ENCODE data around the gene SRGAP3.

Gene SRGAP3

GRCh38 chr3:9035961-9036360 lies 213.5 kb downstream of the SRGAP3 start:
- Histone ChIP-seq H3K9me3 (ENCODE audit: control insufficient read depth in 1 of 2, low read length in 2 of 2) (no peaks in the 10 kb centered on the region), H3K27me3 (ENCODE audit: low read depth, low read length) (no peaks in the 10 kb centered on the region), H3K4me1 (ENCODE audit: control insufficient read depth in 1 of 2, insufficient read depth in 2 of 2, low read length in 2 of 2) (peaks cover 0 to 21% of the 10 kb centered on the region in 2 donors), H3K4me3 (ENCODE audit: low read depth in 1 of 2, low read length in 2 of 2) (no peak overlapping the region), H3K27ac (ENCODE audit: low read length) (no peak overlapping the region), H3K36me3 (ENCODE audit: control insufficient read depth in 1 of 2, insufficient read depth in 2 of 2, low read length in 2 of 2) (no peaks in the 10 kb centered on the region)

DNA sequence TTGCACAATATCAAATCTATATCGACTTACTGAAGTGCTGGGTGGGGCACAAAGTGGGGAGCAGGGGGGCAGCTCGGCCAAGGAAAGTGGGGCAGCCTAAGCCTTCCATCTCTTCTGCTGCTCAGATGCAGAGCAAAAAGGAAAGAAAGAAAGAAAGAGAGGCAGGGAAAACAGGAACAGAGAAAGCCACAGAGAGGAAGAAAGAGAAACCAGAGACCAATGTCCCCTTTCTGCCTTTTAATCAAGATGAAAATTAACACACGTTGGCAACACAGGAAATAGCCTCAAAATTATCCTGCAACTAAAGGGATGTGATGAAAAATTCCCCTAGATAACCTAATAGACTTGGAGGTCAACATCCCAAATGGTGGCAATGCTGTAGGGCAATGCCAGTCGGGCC lies 214.0 kb downstream of the SRGAP3 start:
- no peaks in the 10 kb centered on the region for H3K9me3 ChIP-seq (ENCODE audit: control insufficient read depth in 1 of 2, low read length in 2 of 2)
- no peak overlapping the region for H3K4me3 ChIP-seq (ENCODE audit: low read depth in 1 of 2, low read length in 2 of 2)
- no peak overlapping the region for H3K27ac ChIP-seq (ENCODE audit: low read length)
- no peaks in the 10 kb centered on the region for H3K27me3 ChIP-seq (ENCODE audit: low read depth, low read length)
- peaks cover 0 to 21% of the 10 kb centered on the region in 2 donors for H3K4me1 ChIP-seq (ENCODE audit: control insufficient read depth in 1 of 2, insufficient read depth in 2 of 2, low read length in 2 of 2)
- H3K36me3 ChIP-seq (ENCODE audit: control insufficient read depth in 1 of 2, insufficient read depth in 2 of 2, low read length in 2 of 2) = no peaks in the 10 kb centered on the region

DNA sequence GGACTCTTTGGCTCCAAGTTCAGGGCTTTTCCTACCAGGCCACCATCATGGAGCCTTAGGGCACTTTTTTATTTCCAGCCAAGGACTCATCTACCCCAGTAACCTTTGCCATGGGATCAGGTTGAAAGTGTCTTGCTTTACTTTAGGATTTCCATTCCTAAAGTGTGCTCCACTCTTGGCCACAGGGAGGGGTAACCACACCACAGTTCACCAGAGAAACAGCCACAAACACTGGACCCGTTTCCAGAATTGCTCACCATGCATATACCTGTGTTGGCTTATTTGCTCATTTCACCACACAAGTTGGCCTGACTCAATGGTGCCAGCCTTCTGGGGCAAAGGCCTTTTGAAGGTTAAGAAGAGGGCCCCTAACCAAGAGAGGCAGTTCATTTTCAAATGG lies 215.6 kb downstream of the SRGAP3 start:
- Histone ChIP-seq H3K4me3 (ENCODE audit: low read depth in 1 of 2, low read length in 2 of 2) (no peak overlapping the region), H3K4me1 (ENCODE audit: control insufficient read depth in 1 of 2, insufficient read depth in 2 of 2, low read length in 2 of 2) (peaks cover 0 to 21% of the 10 kb centered on the region in 2 donors), H3K9me3 (ENCODE audit: control insufficient read depth in 1 of 2, low read length in 2 of 2) (no peaks in the 10 kb centered on the region), H3K27ac (ENCODE audit: low read length) (no peak overlapping the region), H3K27me3 (ENCODE audit: low read depth, low read length) (no peaks in the 10 kb centered on the region), H3K36me3 (ENCODE audit: control insufficient read depth in 1 of 2, insufficient read depth in 2 of 2, low read length in 2 of 2) (no peaks in the 10 kb centered on the region)

DNA sequence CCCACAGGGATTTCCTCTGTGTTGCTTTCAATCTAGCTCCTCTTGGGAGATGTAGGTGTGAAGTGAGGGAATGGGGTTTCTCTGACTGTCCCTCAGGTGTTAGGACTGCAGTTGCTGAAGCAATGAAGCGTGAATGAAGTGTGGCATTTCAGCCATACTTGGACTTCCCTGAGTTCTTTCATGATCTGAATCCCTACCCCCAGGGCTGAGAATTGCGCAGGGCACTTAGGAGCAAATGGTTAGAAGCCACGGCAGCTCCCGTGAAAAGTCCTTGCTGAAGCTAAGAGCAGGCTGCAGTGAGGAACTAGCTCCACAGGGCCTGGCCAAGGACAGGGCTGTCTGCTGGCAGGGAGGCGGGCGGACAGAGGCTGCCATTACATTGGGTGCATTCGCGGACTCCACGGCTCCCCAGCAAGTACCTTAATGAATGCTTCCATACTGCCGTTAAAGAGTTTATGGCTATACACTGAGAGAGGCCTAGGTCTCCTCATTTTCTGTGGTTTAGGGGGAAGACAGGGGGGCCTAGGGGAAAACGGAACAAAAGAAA lies 217.1 kb downstream of the SRGAP3 start:
- H3K27me3 ChIP-seq (ENCODE audit: low read depth, low read length) = no peaks in the 10 kb centered on the region
- no peaks in the 10 kb centered on the region for H3K9me3 ChIP-seq (ENCODE audit: control insufficient read depth in 1 of 2, low read length in 2 of 2)
- peaks cover 0 to 30% of the 10 kb centered on the region in 2 donors for H3K4me1 ChIP-seq (ENCODE audit: control insufficient read depth in 1 of 2, insufficient read depth in 2 of 2, low read length in 2 of 2)
- no peak overlapping the region for H3K27ac ChIP-seq (ENCODE audit: low read length)
- H3K4me3 ChIP-seq (ENCODE audit: low read depth in 1 of 2, low read length in 2 of 2) = no peak overlapping the region
- no peaks in the 10 kb centered on the region for H3K36me3 ChIP-seq (ENCODE audit: control insufficient read depth in 1 of 2, insufficient read depth in 2 of 2, low read length in 2 of 2)

GRCh38 chr3:9030034-9030433 lies 219.4 kb downstream of the SRGAP3 start:
- no peaks in the 10 kb centered on the region for H3K9me3 ChIP-seq (ENCODE audit: control insufficient read depth in 1 of 2, low read length in 2 of 2)
- H3K4me3 ChIP-seq (ENCODE audit: low read depth in 1 of 2, low read length in 2 of 2) = no peak overlapping the region
- no peaks in the 10 kb centered on the region for H3K27me3 ChIP-seq (ENCODE audit: low read depth, low read length)
- H3K36me3 ChIP-seq (ENCODE audit: control insufficient read depth in 1 of 2, insufficient read depth in 2 of 2, low read length in 2 of 2) = no peaks in the 10 kb centered on the region
- no peak overlapping the region for H3K27ac ChIP-seq (ENCODE audit: low read length)
- H3K4me1 ChIP-seq (ENCODE audit: control insufficient read depth in 1 of 2, insufficient read depth in 2 of 2, low read length in 2 of 2) = peaks cover 0 to 15% of the 10 kb centered on the region in 2 donors

DNA sequence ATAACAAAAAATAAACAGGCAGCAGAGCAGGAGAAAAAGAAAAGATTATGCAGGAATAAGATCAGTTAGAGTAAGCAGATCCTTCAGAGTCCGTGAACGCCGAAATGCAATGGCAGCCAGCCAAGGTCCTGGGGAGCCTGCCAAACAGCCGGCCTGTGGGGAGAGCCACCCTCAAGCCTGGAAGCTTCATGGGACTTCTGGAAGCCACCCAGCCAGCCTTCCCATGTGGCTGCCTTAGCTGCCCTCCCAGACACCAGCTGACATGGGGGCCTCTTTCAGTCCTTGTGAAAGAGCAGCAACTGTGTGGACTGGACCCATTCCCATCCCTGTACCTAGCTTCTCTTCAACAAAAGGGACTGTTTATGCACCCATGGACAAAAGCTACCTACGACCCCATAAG lies 221.3 kb downstream of the SRGAP3 start:
- no peaks in the 10 kb centered on the region for H3K9me3 ChIP-seq (ENCODE audit: control insufficient read depth in 1 of 2, low read length in 2 of 2)
- H3K27ac ChIP-seq (ENCODE audit: low read length) = no peak overlapping the region
- H3K4me1 ChIP-seq (ENCODE audit: control insufficient read depth in 1 of 2, insufficient read depth in 2 of 2, low read length in 2 of 2) = peaks cover 0 to 15% of the 10 kb centered on the region in 2 donors
- H3K4me3 ChIP-seq (ENCODE audit: low read depth in 1 of 2, low read length in 2 of 2) = no peak overlapping the region
- H3K27me3 ChIP-seq (ENCODE audit: low read depth, low read length) = no peaks in the 10 kb centered on the region
- no peaks in the 10 kb centered on the region for H3K36me3 ChIP-seq (ENCODE audit: control insufficient read depth in 1 of 2, insufficient read depth in 2 of 2, low read length in 2 of 2)

DNA sequence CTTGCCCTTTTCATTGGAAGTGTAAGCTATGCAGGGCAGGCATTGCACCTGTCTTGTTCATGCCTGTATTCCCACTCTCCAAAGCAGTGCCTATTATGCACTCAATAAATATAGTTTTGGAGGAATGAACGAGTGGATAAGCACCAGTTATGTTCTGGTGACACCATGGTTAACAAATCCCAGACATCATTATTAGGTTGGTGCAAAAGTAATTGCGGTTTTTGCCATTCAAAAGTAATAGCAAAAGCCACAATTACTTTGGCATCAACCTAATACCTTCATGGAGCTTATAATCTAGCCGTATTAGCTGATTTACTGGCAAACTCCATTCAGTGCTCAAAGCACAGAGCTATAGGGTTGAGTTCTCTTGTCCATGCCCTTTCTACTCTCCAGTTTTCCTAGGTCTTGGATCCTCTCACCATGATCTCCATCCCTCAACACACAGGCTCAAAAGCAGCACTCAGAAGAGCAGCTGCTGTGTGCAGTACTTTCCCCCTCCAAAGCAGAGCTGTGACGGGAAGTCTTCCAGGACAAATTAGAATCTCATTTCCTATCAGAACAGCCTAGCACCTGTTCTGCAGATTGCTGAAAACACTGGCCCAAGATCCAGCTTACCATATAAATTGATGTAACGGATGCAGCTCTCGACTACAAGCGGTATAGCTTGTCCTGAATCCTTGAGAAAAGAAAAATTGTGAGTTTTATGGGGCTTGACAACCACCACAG lies 223.0 kb downstream of the SRGAP3 start:
- H3K36me3 ChIP-seq (ENCODE audit: control insufficient read depth in 1 of 2, insufficient read depth in 2 of 2, low read length in 2 of 2) = no peaks in the 10 kb centered on the region
- no peaks in the 10 kb centered on the region for H3K9me3 ChIP-seq (ENCODE audit: control insufficient read depth in 1 of 2, low read length in 2 of 2)
- no peak overlapping the region for H3K4me3 ChIP-seq (ENCODE audit: low read depth in 1 of 2, low read length in 2 of 2)
- no peaks in the 10 kb centered on the region for H3K27me3 ChIP-seq (ENCODE audit: low read depth, low read length)
- H3K27ac ChIP-seq (ENCODE audit: low read length) = no peak overlapping the region
- H3K4me1 ChIP-seq (ENCODE audit: control insufficient read depth in 1 of 2, insufficient read depth in 2 of 2, low read length in 2 of 2) = peaks cover 0 to 15% of the 10 kb centered on the region in 2 donors

DNA sequence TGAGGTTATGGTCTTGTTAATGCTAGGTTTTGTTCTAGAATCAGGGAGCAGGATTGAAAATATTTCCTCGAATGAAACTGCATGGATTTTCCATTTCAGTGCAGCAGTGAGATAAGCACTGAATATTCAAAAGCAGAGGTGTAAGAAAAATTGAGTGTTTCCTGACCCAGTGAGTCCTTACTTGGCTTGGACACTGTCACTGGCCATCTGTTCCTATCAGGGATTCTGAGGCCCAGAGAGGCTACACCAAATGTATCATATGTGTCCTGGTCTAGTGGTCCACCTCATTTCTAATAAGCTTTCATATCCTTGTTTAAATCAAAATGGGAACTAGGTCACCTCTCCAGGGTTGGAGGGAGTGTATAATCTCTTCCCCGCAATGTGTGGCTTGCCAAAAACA lies 225.1 kb downstream of the SRGAP3 start:
- peaks cover 0 to 15% of the 10 kb centered on the region in 2 donors for H3K4me1 ChIP-seq (ENCODE audit: control insufficient read depth in 1 of 2, insufficient read depth in 2 of 2, low read length in 2 of 2)
- H3K4me3 ChIP-seq (ENCODE audit: low read depth in 1 of 2, low read length in 2 of 2) = no peak overlapping the region

GRCh38 chr3:9023226-9023590 lies 226.2 kb downstream of the SRGAP3 start:
- Histone ChIP-seq H3K9me3 (ENCODE audit: control insufficient read depth in 1 of 2, low read length in 2 of 2) (no peaks in the 10 kb centered on the region), H3K27me3 (ENCODE audit: low read depth, low read length) (no peaks in the 10 kb centered on the region), H3K36me3 (ENCODE audit: control insufficient read depth in 1 of 2, insufficient read depth in 2 of 2, low read length in 2 of 2) (no peaks in the 10 kb centered on the region), H3K4me1 (ENCODE audit: control insufficient read depth in 1 of 2, insufficient read depth in 2 of 2, low read length in 2 of 2) (peaks cover 0 to 9% of the 10 kb centered on the region in 2 donors), H3K27ac (ENCODE audit: low read length) (no peak overlapping the region), H3K4me3 (ENCODE audit: low read depth in 1 of 2, low read length in 2 of 2) (no peak overlapping the region)

More for the DNA sequence above, 225.1 kb downstream of the SRGAP3 start:
- no peaks in the 10 kb centered on the region for H3K9me3 ChIP-seq (ENCODE audit: control insufficient read depth in 1 of 2, low read length in 2 of 2)
- H3K27me3 ChIP-seq (ENCODE audit: low read depth, low read length) = no peaks in the 10 kb centered on the region
- no peaks in the 10 kb centered on the region for H3K36me3 ChIP-seq (ENCODE audit: control insufficient read depth in 1 of 2, insufficient read depth in 2 of 2, low read length in 2 of 2)
- no peak overlapping the region for H3K27ac ChIP-seq (ENCODE audit: low read length)

- H3K4me1 ChIP-seq (ENCODE audit: control insufficient read depth in 1 of 2, insufficient read depth in 2 of 2, low read length in 2 of 2) = peaks cover 0 to 3% of the 10 kb centered on the region in 2 donors
These were observed 226.9 kb downstream of the SRGAP3 start for GRCh38 chr3:9022305-9023225.

GRCh38 chr3:9021271-9022009 lies 228.0 kb downstream of the SRGAP3 start:
- H3K27me3 ChIP-seq (ENCODE audit: low read depth, low read length) = no peaks in the 10 kb centered on the region
- H3K9me3 ChIP-seq (ENCODE audit: control insufficient read depth in 1 of 2, low read length in 2 of 2) = no peaks in the 10 kb centered on the region
- no peak overlapping the region for H3K27ac ChIP-seq (ENCODE audit: low read length)
- no peaks in the 10 kb centered on the region for H3K4me1 ChIP-seq (ENCODE audit: control insufficient read depth in 1 of 2, insufficient read depth in 2 of 2, low read length in 2 of 2)
- H3K36me3 ChIP-seq (ENCODE audit: control insufficient read depth in 1 of 2, insufficient read depth in 2 of 2, low read length in 2 of 2) = no peaks in the 10 kb centered on the region
- no peak overlapping the region for H3K4me3 ChIP-seq (ENCODE audit: low read depth in 1 of 2, low read length in 2 of 2)

More at GRCh38 chr3:9022305-9023225, 226.9 kb downstream of the SRGAP3 start:
- Histone ChIP-seq H3K27me3 (ENCODE audit: low read depth, low read length) (no peaks in the 10 kb centered on the region), H3K4me3 (ENCODE audit: low read depth in 1 of 2, low read length in 2 of 2) (no peak overlapping the region), H3K9me3 (ENCODE audit: control insufficient read depth in 1 of 2, low read length in 2 of 2) (no peaks in the 10 kb centered on the region), H3K27ac (ENCODE audit: low read length) (no peak overlapping the region), H3K36me3 (ENCODE audit: control insufficient read depth in 1 of 2, insufficient read depth in 2 of 2, low read length in 2 of 2) (no peaks in the 10 kb centered on the region)

Measured in muscle layer of duodenum (tissue), 2 donors.